Activated T-helper 17 cell treated with anti-CD3 and anti-CD28 coated beads, Interleukin-2, amount 50 U/mL, for 72 hours (primary cell): ENCODE measurements around the gene CUEDC2. TPM values are rescaled to one million over a fixed set of nuclear protein-coding genes. Genes with fewer than 3 reads are reported as not detected.

Source experiments
- ATAC-seq: fragments of 150-1000 bp; cut with Tn5 transposase; replicated peaks from 2 replicates; pipeline ENCODE4 v1.10.0; 2021; ENCODE audit warnings: mild to moderate bottlenecking, moderate library complexity
- H3K27ac Mint-ChIP-seq: one replicate; pipeline ENCODE4 v1.8.0; 2022; ENCODE audit warnings: mixed read lengths
- H3K27me3 Mint-ChIP-seq: one replicate; pipeline ENCODE4 v1.8.0; 2022; ENCODE audit warnings: mixed read lengths
- H3K36me3 Mint-ChIP-seq: one replicate; pipeline ENCODE4 v1.8.0; 2022; ENCODE audit warnings: low read depth, mild to moderate bottlenecking, mixed read lengths
- H3K4me1 Mint-ChIP-seq: one replicate; pipeline ENCODE4 v1.8.0; 2022; ENCODE audit warnings: mixed read lengths
- H3K4me3 Mint-ChIP-seq: one replicate; pipeline ENCODE4 v1.8.0; 2022; ENCODE audit warnings: mild to moderate bottlenecking, mixed read lengths
- H3K9me3 Mint-ChIP-seq: one replicate; pipeline ENCODE4 v1.8.0; 2022; ENCODE audit warnings: mixed read lengths
- total RNA-seq, 2 donors: library from RNA; stranded (reverse); gene quantifications; one replicate each; pipeline ENCODE4 v1.2.3, GENCODE V29; 2022

CUEDC2 gene
- total RNA-seq, 2 donors from 2014 or later: 53.3 to 58.5 TPM

GRCh38 chr10:102375250-102375649, 57.1 kb downstream of the CUEDC2 start:
- Mint-ChIP-seq H3K36me3 (peaks cover 94% of the 10 kb centered on the region), H3K9me3 (no peaks in the 10 kb centered on the region), H3K4me3 (no peak overlapping the region), H3K4me1 (no peaks in the 10 kb centered on the region), H3K27me3 (no peaks in the 10 kb centered on the region), H3K27ac (no peak overlapping the region)
- ATAC-seq: no peak

Other genes with a start within 250 kb of the CUEDC2 start
- gene ELOVL3, start 206.3 kb downstream of the CUEDC2 start, total RNA-seq: under 1 TPM; 0.24 to 0.32 TPM
- gene PITX3, start 191.1 kb downstream of the CUEDC2 start, total RNA-seq: under 1 TPM in 1 of 2 donors, not detected in 1; 0.17 TPM
- gene GBF1, start 187.0 kb downstream of the CUEDC2 start, total RNA-seq: 10 to 100 TPM; 28.5 to 38.9 TPM
- 100 to 1,000 TPM; 192 to 372 TPM for gene NFKB2, start 36.9 kb downstream of the CUEDC2 start, total RNA-seq
- 1 to 10 TPM; 3.0 to 8.0 TPM for gene PSD, start 13.8 kb downstream of the CUEDC2 start, total RNA-seq
- gene FBXL15, start 11.7 kb downstream of the CUEDC2 start, total RNA-seq: 10 to 100 TPM; 12.6 to 15.4 TPM
- under 1 TPM; 0.29 to 0.39 TPM for gene C10orf95, start 19.0 kb upstream of the CUEDC2 start, total RNA-seq
- gene ACTR1A, start 70.1 kb upstream of the CUEDC2 start, total RNA-seq: 10 to 100 TPM; 43.0 to 74.4 TPM
- 10 to 100 TPM; 11.1 to 16.2 TPM for gene SUFU, start 71.4 kb upstream of the CUEDC2 start, total RNA-seq
- gene TRIM8, start 211.9 kb upstream of the CUEDC2 start, total RNA-seq: 10 to 100 TPM; 60.0 to 73.9 TPM